ENCODE measurements around the gene MATR3.
"Not testable (repeated sequence)": the region's sequence is repeated elsewhere in the genome, so short reads cannot be mapped to it uniquely, and the experiment has no call there.

MATR3 gene

DNA sequence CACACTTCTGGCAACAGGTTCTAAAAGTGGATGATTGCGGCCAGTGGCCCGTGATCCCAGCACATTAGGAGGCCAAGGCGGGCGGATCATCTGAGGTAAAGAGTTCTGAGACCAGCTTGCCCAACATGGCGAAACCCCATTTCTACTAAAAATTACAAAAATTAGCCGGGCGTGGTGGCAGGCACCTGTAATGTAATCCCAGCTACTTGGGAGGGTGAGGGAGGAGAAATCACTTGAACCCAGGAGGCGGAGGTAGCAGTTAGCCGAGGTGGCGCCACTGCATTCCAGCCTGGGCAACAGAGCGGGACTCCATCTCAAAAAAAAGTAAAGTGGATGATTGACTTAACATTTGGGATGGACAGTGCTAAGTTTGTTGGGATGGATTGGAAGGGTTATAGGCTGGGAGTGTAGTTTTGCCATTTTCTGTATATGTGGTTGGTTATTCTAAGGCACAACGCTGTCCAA lies 3.4 kb downstream of the MATR3 start:
- in situ Hi-C loops (cut with HindIII; ENCODE audit: low sequenced_read_pairs), result no loop called here

DNA sequence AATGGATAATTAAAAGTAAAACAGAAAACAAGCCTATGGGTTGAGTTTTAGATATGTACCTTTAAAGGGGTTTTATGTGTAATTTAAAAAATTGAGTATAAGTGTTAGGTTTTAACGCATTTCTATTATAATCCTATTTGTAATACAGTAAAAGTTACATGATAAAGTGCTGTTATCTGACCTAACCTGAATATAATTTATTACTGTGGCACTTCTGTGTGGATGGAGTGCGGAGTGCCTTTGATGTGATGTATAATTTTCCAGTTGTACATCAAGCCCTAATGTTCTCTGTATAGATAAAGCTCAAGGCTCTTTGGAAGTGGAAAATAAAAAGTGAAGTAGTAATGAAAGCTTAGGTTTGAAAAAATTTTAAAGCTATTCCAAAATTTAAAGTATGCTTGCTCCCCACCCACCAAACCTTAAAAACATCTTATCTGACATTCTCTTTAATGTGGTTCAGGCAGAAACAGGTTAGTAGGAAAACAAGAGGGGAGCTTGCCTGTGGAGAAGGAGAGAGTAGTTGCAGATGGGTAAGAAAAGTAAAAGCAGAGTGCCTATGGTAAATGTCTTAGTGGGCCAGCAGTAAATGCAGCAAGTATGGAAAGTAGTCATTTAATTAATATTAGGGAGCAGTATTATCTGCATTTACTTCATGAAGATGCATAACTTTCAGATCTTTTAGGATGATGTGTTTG lies 4.0 kb downstream of the MATR3 start:
- in situ Hi-C loops (cut with HindIII; ENCODE audit: low sequenced_read_pairs), result no loop called here

DNA sequence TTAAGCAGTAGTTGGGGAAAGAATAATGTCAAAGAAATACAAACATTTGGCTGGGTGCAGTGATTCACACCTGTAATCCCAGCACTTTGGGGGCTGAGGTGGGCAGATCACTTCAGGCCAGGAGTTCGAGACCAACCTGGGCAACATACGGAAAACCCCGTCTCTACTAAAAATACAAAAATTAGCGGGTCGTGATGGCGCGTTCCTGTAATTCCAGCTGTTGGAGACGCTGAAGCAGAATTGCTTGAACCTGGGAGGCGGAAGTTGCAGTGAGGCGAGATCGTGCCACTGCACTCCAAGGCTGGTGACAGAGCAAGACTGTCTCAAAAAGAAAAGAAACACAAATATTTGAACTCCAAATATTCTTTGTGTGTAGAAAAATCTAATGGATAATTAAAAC lies 4.7 kb downstream of the MATR3 start:
- in situ Hi-C loops (cut with HindIII; ENCODE audit: low sequenced_read_pairs), result no loop called here

DNA sequence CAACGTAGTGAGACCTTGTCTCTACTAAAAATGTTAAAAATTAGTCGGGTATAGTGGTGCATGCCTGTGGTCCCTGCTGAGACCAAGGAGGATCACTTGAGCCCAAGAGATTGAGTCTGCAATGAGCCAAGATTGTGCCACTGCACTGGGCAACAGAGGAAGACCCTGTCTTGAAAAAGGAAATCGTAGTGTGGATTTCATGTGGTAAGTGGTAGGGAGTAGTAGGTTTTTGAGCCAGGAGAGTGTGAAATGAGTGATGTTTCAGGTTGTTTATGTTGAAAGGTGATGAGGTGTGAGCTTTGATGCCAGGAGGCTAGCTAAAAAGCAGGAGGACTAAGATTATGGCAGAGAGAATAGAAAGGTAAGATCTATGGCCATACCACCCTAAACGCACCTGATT lies 5.9 kb downstream of the MATR3 start:
- in situ Hi-C loops (cut with HindIII; ENCODE audit: low sequenced_read_pairs), result no loop called here

DNA sequence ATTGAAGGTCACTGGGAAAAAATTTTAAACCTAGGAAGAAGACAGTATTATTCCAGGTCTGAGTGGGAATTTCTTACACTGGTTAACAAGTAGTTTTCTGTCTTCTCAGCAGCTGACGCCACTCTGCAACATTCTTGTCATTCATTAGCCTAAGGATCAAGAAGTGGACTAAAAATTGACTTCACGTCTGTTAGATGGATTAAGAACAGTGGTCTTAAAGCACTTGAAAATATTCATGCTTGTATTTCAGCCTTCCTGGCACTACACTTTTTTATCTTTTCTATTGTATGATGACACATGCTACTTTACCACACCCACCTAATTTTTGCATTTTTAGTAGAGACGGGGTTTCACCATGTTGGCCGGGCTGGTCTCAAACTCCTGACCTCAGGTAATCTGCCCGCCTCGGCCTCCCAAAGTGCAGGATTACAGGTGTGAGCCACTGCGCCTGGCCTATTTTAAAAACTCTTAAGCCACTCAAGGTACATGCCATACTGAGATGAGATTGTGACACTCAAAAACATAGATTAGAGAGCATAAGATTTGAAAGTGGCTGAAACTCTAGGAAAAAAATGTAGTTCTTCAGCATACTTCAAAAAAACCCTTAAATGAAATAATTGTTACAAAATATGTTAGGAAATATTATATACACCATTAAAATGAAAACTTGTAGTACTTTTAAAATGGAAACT lies 8.4 kb downstream of the MATR3 start:
- in situ Hi-C loops (cut with HindIII; ENCODE audit: low sequenced_read_pairs), result no loop called here

DNA sequence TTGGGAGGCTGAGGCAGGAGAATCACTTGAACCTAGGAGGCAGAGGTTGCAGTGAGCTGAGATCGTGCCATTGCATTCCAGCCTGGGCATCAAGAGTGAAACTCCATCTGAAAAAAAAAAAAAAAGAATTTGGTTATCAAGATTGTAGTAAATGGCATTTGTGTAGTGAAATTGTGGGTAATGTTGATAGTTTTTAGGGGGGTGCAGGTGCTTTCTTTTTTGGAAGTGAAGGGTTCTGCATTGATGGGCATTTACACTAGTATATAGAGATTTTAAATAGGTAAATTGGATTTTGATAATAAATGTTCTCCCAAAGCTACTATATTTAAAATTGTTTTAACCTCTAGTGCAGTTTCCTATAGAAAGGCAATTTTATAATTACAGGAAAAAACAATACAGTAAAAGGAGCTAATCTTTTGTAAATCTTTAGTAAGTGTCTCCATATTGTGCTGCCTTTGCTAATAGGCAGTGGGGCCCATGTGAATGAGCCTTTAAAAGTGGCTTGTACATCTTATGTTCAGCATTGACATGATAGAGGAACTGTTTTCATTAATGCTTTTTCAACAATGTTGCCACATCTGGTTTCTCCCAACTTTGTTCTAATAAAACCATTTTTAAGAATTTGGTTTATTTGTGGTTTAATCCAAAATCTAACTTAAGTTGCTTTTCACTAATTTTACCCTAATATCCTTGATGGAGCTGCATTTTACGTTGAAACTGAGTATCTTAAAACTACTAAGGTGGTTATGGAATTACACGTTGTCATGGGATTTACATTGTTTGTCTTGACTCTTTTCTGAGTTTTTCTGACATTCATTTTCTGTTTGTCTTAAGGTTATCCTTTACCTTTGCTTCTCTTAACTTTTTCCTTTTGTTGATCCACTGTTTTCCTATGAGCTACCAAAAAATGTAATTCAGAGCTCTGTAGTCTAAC lies 11.1 kb downstream of the MATR3 start:
- in situ Hi-C loops (cut with HindIII; ENCODE audit: low sequenced_read_pairs), result no loop called here

DNA sequence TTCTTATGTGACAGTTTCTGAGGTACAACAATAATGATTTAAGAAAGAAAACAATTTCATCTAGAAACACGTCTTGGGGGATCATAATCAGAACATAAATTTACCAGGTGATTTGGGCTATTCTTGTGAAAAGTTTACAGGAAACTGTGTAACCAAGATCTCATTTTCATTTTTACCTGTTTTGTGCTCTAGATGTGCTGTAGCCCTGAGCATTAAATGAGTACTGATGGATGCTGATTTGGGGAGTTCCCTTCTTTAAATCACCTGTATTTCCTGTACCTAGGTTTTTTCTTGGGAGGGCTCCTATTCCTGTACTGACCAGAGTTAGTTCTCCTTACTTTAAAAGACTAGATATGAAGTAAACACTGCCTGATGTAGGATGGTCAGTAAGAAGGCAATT lies 12.7 kb downstream of the MATR3 start:
- in situ Hi-C loops (cut with HindIII; ENCODE audit: low sequenced_read_pairs), result no loop called here

DNA sequence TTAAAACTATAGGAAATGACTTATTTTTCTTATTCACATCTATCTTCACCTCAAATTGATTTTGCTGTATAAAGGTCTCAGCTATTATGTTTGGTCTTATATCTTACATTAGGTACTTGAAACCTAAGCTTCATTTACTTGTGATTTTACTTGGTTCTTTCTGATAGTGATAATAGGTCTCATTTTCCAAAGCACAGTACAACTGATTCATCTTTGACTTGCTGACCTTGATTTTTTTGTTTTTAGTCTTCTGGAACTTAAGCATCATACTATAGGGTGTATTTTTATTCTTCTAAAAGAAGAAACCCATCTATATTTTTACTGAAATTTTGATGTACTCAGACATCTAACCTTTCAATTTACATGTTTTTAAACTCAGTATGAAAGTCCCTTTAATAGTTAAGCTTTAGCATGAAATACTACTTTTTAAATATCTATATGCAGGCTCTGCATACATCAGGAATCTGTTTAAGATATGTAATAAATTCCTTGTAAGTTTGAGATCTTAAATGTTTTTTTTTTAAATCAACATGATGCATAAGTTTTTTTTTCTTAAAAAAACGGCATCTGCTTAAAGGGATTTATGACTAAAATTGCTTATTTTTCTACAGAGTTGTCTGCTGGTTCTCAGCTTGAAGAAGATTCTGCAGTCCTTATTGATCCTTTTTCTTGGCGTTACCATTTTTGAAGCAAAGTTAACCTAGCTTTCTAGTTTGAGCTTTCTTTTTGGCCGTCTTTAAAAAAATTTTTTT lies 13.3 kb downstream of the MATR3 start:
- in situ Hi-C loops (cut with HindIII; ENCODE audit: low sequenced_read_pairs), result no loop called here

DNA sequence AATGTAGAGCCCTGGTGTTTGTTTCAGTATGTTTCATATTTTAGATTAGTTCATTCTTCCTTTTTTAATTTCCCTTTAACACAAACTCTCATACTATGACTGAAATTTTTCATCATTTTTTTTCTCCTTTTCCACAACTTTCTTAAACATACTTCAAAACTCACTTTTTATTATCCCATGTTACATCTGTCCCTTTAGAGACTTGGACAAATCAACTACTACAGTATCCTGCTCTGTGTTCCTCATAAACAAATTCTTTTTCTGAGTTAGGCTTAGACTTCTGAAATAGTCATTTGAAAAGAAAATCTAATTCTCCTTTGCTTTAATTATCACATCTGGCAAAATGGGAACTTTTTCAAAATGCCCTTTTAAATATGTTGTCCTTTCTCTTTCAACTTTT lies 15.3 kb downstream of the MATR3 start:
- in situ Hi-C loops (cut with HindIII; ENCODE audit: low sequenced_read_pairs), result no loop called here

DNA sequence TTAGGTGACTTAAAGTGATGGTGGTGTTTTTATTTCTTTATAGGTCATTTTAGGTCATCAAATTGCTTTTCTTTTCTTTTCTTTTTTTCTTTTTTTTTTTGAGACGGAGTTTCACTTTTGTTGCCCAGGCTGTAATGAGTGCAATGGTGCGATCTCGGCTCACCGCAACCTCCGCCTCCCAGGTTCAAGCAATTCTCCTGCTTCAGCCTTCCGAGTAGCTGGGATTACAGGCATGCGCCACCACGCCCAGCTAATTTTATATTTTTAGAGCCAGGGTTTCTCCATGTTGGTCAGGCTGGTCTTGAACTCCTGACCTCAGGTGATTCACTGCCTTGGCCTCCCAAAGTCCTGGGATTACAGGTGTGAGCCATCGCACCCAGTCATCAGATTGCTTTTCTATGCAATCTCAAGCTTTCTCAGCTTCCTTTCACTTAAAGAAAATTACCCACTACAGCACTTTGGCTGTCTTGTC lies 17.2 kb downstream of the MATR3 start:
- in situ Hi-C loops (cut with HindIII; ENCODE audit: low sequenced_read_pairs), result not testable (repeated sequence)

DNA sequence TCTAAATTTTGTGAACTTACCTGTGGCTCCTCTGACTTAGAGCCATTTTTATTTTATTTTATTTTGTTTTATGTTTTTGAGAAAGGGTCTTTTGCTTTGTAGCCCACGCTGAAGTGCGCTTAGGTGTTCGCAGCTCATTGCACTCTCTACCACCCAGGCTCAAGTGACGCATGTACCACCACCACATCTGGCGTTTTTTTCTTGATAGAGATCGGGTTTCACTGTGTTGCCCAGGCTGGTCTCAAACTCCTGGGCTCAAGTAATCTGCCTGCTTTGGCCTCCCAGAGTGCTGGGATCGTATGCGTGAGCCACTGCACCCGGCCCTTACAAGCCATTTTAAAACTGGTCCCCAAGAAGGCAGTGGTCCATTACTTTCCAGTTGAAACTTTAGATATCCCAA lies 18.5 kb downstream of the MATR3 start:
- in situ Hi-C loops (cut with HindIII; ENCODE audit: low sequenced_read_pairs), result no loop called here

DNA sequence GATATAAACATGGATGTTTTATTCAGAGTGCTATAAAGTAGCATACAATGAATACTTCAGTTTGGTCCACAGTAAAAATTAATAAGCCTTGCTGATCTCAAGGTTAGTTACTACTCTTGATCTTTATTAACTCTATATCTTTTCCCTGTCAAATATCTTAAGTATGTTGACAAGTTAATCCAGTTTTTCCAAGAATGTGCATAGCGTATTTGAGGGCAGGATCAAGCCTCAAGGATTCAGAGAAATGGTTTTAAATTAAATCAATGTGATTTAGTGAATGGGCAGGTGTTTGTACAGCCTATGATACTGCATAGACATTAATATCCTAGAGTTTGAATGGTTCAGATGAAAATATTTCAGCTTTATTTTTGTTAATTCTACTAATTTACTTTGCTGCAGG lies 20.7 kb downstream of the MATR3 start:
- in situ Hi-C loops (cut with HindIII; ENCODE audit: low sequenced_read_pairs), result no loop called here

DNA sequence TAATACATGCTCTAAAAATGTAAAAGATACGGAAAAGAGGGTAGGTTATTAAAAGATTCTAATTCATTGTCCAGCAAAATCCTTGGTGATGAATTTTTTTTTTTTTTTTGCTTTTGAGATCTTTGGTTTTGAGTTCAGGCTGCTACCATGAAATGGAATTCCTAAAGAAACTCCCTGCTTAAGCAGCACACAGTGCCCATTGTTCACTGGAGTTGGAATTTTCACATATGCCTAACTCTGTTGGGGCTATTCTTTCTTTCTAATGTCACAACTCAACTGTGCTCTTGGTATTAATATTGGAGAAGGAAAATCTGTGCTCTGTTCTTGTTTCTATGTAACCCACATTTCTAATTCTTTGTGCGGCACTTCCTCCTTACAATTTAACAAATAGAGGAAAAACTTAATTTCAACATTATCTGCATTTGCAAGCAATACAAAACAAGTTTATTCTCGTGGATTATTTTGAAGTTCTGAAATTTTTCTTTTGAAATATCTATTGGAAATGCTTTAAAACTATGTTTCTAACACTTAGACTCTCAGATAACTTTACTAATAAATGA lies 21.6 kb downstream of the MATR3 start:
- in situ Hi-C loops (cut with HindIII; ENCODE audit: low sequenced_read_pairs), result no loop called here

DNA sequence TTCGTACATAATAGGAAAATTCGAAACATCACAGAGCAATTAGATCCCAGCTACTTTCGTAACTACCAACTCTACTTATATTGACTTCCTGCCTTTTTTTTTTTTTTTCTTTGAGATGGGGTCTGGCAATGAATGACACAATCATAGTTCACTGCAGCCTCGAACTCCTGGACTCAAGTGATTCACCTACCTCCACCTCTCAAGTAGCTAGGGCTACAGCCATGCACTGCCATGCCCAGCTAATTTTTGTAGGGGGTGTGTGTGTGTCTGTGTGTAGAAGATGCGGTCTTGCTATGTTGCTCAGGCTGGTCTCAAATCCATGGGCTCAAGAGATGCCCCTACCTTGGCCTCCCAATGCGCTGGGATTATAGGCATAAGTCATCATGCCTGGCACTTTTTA lies 42.3 kb downstream of the MATR3 start:
- in situ Hi-C loops (cut with HindIII; ENCODE audit: low sequenced_read_pairs), result no loop called here

DNA sequence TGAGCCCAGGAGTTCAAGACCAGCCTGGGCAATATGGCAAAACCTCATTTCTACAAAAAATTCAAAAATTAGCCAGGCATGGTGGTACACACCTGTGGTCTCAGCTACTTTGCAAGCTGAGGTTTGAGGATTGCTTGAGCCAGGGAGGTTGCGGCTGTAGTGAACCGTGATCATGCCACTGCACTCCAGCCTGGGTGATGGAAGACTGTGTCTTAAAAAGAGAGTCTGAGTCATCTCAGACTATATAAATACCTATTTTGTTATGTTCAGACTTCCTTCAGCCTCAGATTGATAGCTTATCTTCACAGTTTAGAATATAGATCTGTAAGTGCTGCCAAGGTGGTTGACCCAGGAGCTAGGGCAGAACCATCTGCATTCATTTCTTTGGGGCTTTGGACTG lies 46.5 kb downstream of the MATR3 start:
- in situ Hi-C loops (cut with HindIII; ENCODE audit: low sequenced_read_pairs), result loop anchor here (5.0 kb wide), 1 partner anchor 57 kb away; the partner anchor contains the start of gene PROB1

DNA sequence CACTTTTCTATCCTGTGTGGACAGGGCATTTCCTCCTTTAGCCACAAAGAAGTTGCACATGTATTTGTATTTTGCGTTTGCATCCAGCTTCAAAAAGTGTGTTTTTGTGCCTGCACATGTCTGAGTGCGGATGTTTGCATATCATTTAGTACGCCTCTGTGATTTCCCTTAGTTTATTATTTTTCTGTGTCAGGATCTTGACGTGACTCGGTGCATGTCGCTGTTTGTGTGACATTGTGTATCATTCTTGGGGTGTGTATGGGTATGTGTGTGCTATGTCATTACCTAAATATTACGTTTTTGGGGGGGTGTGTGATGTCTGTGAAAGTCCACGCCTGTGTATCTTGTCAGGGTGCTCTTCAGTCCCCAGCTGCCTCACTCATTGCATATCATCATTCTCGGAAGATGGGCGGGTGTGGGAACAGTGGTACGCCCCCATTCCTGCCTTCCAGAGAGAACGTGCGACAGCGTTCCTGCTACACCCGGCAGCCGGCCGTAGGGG lies 47.7 kb downstream of the MATR3 start:
- in situ Hi-C loops (cut with HindIII; ENCODE audit: low sequenced_read_pairs), result loop anchor here (5.0 kb wide), 1 partner anchor 56 kb away; the partner anchor contains the start of gene PROB1

DNA sequence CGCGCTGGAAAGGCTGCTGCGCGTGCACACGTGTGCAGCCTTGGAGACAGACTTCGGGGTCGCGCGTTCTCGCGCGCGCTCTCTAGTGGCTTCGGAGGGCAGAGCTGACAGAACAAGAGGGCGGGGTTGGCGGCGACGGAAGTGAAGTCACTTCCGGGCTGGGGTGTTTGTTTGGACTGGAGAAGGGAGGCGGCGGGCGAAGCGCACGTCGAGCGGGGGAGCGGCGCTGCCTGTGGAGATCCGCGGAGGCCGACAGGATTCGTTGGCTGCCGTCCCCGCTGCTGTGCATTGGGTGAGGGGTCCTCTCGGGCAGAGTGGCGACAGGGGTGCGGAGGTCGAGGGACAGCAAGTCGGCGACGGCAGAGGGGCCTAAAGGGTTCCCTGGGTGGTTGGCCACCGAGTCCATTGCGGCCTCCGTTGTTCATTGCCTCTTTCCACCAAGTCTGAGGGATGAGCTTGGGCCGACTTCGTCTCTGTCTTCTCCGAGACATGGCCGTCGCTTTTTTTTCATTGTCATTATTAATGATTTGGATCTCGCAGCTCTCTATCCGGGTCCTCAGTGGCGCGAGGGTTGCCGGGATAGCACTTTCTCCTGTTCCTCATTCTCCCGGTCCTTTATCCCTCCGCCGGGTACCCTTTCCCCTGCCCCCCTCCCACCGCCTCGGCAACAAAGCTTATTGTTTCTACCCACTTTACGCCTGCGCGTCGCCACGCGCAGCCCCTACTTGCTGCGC lies 48.3 kb downstream of the MATR3 start, which contains the start of gene PAIP2:
Gene PAIP2, plus strand, starts transcription at position 166 of the 734 bp plus-strand sequence. CDS start 21,931 bp downstream, outside the sequence.
- in situ Hi-C loops (cut with HindIII; ENCODE audit: low sequenced_read_pairs), result loop anchor here (5.0 kb wide), 1 partner anchor 55 kb away; the partner anchor contains the start of gene PROB1

DNA sequence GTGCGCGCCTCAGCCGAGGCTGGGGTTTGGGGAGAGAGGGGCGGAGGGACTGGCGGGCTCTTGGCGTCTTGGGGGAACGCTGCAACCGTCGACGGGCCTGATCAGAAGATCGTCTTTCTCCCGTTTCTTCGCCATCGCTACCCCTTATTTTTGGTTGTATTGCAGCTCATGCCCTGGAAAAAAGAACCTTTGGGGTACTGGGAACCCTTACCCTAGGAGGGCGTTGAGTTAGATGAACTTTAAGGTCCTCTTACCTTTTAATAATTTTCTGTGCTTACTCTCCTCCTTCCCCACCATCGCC lies 48.8 kb downstream of the MATR3 start:
- in situ Hi-C loops (cut with HindIII; ENCODE audit: low sequenced_read_pairs), result loop anchor here (5.0 kb wide), 1 partner anchor 55 kb away; the partner anchor contains the start of gene PROB1

DNA sequence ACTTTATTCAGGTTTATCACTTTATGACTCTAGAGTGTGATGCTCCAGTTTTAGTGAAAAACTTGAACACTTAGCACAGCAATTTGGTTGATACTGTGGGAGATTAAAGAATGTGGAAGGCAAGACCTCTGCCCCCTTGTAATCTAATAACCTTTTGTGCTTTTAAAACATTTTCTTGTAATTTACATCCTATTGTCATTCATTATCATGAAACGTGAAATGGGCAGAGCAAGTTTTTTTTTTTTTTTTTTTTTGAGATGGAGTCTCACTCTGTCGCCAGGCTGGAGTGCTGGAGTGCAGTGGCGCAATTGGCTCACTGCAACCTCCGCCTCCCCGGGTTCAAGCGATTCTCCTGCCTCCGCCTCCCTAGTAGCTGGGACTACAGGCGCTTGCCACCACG lies 49.9 kb downstream of the MATR3 start:
- in situ Hi-C loops (cut with HindIII; ENCODE audit: low sequenced_read_pairs), result loop anchor here (5.0 kb wide), 1 partner anchor 54 kb away; the partner anchor contains the start of gene PROB1
